ENCODE results near the gene SLC24A3.
"Not testable (repeated sequence)": the region's sequence is repeated elsewhere in the genome, so short reads cannot be mapped to it uniquely, and the experiment has no call there.

SLC24A3 gene

DNA sequence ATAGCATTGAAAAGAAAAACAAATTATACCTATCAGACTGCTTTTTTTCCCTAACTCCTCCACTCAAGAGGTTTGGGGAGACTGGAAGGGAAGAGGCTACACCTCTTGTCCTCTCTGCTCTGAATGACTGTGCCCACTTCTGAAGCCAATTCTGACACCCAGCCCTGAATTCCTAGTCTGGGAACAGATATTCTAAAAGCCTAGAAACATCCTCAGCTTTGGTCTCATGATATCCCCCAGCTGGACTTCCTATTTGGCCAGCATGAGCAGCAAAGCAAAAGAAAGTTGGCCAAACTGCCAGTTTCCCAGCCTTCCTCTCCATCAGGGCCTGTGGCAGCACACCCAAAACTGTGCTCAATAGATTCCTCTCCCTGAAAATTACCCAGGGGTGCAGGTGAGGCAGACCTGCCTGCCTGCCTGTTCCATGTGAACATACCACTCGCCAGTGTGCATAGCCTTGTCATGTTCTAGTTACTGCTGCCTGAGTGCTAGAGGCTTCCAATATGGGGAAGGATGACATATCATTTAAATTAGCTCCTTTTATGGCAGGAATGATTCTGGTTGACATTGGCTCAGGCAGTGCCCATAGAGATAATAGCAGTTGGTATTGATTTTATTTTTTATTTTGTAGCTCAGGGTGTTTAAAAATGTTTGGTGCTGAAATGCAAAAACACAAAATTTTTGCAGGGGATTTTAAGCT lies 393.5 kb downstream of the SLC24A3 start:
- DNase-seq: no peak

DNA sequence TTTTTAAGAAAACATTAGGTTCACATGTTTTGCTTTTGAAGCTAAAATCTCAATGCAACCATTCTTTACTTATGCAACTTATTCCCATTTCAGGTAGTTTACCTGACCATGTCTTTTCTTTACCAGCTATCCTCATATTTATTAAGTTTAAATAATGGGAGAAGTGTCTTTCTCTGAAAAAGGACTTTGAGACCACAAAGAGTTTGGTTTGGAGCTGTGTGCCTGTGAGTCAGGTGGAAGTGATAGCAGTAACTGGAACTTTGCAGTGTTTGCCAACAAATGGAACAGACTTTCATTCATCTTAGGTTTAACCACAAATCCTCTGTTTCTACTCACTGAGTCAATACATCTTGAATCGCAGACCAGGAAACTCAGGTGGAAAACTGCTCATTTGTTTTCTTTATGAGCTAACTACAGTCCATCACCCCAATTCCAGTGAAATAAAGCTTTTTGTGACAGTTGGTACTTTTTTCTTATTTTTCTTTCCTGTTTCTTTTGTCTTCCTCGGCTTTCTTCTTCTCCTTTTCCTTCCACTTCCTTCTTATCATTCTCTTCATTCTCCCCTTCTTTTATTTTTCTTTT lies 397.3 kb downstream of the SLC24A3 start:
- no peak for DNase-seq

DNA sequence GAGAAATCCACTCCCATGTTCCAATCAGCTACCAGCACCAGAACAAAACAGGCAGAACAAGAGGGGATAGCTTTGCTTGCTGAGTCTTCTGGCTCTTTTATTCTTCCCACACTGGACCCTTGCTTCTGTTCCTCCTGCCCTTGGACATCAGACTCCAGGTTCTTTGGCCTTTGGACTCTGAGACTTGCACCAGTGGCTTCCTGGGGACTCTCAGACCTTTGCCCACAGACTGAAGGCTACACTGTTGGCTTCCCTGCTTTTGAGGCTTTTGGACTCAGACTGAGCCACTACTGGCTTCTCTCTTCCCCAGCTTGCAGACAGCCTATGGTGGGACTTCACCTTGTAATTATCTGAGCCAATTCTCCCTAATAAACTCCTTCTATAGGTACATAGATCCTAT lies 403.2 kb downstream of the SLC24A3 start:
- no peak for DNase-seq

DNA sequence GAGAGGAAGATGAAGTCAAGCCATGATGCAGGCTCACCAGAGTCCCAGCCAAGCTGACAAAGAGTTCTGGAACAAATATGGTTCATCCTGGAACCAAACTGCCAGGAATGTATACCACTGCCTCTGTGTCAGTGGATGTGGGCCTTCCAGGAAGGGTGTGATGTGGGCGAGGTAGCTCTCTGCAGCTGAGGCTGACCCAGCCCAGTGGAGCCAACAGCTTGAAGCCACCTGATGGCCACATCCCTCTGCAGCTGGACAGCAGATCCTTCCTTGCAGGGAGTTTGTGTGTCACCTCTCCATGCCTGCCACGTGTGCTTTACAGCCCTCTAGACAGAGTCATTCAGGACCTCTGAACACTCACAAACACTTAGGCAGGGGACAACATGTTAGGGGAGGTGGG lies 403.6 kb downstream of the SLC24A3 start:
- DNase-seq: no peak

DNA sequence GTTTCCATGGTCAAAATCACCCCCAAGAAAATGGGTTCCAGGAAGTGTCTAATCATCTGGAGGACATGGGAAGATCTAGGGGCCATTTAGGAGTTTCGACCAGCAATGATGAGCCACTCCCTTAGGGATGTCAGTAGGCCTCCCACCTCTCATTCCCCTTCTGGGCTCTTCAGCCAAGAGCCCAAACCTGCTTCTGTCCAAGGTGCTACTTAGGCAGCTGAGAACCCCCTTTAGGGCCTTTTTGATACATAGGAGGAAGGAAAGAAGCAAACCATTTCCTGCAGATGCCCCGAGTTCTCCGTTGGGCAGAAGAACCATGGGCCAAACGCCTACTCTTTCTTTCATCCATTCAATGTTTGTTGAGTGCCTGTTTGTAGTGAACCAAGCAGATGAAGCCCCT lies 404.2 kb downstream of the SLC24A3 start:
- DNase-seq: no peak

DNA sequence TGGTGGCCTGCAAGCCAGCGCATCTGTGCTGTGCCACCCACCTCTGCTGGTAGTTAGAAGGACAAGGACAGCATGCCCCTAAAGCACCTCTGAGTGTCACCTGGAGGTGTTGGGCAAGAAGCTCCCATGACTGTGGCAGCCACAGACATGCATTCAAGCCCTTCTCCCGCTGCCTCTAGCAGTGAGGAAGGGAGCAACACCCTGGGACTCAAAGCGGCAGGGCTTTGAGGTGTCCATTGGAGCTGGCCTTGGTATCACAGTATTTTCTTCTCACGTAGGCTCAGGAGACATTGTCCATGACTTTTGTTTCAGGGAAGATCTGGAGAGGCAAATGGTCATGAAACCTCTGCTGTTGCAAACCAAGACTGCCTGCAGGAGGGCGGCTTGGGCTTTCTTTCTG lies 404.8 kb downstream of the SLC24A3 start:
- DNase-seq: no peak

DNA sequence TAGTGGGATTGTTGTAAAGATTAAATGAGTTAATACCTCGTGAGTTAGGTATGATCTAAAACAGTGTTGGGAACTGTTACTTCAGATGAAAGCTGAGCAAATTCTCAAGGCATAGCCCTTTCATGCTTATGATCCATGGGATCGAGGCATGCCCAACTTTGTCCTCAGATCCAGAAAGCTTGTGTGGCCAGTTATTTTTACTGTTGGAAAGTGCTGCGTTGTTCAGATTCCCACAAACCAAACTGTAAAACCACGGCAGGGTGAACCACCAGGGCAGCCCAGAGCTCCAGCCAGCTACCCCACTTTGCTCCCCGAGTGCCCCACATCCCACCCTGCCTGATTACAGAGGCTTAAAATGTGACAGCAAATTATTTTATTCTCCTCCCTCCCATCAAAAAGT lies 406.3 kb downstream of the SLC24A3 start:
- no peak for DNase-seq

DNA sequence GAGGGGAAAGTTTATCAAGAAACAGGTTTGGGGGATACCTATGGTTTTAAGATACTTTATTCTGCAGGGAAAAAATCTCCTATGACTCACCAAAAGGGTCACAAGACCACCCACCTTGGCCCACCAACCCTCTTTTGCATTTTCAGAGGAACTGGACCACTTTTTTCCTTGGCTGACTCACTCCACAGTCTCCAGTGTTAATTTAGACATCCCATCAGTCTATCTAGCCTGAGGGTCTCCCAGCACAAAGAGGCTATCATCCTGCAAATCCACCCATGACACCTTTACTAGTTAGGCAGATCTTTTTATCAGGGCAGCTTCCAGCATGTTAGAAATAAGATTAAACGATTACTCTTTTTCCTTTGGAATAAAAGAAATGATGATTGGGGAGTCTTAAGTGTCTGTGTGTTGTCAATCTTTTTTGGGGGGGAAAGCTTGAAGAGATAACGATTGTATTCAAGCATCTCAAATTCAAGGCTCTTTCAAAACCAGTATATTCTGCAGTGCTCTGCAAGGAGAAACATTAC lies 407.5 kb downstream of the SLC24A3 start:
- no peak for DNase-seq

DNA sequence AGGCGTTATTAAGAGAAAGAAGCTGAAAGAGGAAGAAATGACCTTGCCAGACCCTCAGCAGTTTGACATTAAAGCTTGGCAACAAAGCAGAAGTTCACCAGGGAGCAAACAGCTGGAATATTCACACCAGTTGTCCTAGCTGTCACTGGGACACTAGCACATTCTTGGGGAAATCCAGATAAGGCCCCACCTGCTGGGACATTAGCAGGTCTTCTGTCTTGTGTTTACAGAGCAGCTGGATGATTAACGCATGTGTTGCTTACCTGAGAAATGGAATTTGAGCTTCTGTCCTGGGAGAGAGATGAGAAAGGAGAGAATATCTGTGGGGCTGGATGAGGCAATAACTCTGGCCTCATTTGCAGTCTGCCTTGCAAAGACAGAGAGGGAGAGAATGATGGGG lies 408.0 kb downstream of the SLC24A3 start:
- DNase-seq: peak; percentile 36

DNA sequence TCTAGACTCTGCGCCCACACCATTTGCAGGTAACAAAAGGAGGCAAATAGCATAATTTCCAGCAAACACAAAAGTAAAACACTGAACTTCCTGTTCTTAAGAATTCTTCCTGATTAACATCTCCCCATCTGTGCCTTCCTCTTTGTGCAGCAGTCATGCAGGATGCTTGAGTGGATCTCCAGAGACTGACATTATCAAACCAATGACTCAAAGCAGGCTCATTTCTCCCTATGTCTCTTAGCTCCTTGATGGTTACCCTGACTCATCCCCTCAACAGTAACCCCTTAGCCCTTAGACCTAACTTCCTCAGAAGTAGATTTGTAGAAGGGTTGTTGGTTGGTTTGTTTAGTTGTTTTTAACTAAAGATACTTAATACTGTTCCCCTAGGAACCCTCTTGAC lies 408.6 kb downstream of the SLC24A3 start:
- DNase-seq: no peak

DNA sequence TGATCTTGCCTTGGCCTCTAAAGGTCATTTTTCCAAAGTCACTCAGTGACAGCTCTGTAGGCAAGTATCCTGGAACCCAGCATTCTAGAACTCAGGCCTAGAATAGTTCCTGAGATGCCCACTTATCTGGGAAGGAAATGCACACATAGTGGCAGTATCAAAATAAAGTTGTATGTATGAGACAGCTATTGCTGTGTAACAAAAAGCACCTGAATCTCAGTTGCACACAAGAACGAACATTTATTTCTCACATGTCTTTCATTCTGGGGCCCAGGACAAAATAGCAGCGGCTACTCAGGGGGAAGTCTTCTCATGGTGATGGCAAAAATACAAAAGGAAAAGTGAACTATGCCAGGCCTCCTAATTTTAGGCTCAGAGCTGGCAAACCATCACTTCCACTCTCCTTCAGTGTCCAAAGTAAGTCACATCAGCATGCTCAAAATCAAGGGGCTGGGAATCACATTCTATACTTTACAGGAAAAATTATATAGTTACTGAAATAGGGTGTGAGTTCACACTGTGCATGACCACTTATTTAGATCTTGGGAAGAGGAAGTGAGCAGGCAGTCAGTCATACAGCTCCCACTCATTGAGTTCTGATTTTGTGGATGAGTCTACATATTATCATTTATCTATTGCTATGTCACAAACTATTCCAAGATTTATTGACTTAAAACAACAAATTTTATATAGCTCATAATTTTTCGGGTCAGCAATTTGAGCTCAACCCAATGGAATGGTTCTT lies 412.0 kb downstream of the SLC24A3 start:
- no peak for DNase-seq

DNA sequence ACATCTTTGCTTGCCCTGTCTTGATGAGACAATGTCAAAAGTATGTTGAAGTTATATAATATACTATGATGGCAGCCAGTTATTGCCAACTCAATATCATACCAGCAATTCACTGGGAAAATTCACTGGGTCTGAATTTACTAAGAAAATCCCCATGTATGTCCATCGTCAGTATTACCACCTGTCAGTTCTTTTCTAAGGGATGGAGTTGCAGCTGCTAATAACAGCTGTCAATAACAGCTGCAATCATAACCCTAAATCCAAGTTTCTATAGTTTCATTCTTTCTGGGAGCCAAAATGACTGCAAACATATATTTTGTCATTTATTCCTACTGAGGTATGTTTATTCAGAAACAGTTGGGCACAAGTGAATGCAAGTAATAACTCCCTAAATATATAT lies 413.0 kb downstream of the SLC24A3 start:
- peak; percentile 15 for DNase-seq

DNA sequence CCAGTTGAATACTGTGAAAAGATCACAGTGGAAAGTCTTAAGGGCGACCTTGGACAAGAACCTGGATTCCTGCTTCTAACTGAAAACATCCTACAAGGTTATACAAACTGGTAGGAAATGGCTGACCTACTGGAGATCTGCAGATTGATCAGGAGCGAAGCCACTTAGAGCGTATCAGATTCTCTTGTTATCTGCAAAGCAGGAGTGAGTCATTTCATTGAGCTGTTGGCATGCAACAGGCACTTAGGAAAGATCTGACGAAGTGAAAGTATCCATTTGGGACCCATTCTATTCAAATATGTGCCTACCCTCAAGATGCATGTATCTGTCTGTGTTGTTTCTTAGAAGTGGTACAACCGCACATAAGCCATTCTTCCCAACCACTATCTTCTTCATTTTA lies 414.5 kb downstream of the SLC24A3 start:
- no peak for DNase-seq

DNA sequence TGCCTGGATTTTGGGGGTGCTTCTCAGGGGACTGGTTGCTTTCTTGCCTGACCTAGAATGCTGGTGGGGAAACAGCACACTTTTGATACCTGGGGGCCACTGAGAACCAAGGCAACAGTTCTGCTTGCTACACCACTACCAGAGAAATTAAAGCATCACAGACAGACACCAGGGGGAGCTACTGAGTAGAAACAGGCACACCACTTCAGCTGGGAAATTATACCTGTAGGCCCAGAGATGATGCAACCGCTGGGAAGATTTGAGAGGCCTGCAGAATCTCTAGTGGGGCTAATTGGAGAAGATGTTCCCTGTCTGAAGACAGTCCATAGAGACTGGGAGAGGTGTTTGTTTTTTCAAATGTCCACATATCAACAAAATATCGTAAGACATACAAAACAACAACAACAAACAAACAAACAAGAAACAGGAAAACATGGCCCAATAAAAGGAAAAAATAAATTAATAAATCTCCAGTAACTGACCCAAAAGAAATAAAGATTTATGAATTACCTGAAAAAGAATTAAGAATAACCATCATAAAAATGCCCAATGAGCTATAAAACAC lies 416.2 kb downstream of the SLC24A3 start:
- peak; percentile 74 for DNase-seq

DNA sequence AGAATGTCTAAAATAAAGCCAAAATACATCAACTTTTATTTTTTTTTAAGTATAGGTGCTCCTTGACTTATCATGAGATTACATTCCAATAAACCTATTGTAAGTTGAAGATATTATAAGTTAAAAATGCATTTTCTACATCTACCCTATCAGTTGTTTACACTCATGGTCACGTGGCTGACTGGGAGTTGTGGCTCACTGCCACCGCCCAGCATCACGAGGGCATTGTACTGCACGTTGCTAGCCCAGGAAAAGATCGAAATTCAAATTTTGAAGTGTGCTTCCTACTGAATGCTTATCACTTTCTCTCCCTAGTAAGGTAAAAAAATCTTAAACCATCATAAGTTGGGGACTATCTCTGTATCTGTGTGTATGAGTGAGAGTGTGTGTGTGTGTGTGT lies 419.0 kb downstream of the SLC24A3 start:
- no peak for DNase-seq

DNA sequence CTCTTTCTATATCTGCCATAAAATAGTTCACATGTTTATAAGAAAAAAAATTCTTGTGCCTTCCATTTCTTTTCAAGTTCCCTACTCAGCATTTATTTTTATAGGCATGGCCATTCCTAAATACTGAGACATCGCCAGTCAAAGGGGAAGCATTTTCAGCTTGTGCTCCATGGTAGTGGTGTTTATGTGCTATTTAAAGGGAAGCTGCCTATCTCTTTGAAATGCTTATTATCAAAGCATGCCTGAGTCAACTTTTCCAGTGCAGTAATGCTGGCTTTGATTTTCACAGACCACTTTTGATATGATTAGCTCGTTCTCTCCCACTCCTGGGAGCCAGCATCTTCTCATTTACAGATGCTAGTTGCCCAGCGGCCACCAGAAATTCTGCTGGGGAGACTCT lies 421.5 kb downstream of the SLC24A3 start:
- no peak for DNase-seq

DNA sequence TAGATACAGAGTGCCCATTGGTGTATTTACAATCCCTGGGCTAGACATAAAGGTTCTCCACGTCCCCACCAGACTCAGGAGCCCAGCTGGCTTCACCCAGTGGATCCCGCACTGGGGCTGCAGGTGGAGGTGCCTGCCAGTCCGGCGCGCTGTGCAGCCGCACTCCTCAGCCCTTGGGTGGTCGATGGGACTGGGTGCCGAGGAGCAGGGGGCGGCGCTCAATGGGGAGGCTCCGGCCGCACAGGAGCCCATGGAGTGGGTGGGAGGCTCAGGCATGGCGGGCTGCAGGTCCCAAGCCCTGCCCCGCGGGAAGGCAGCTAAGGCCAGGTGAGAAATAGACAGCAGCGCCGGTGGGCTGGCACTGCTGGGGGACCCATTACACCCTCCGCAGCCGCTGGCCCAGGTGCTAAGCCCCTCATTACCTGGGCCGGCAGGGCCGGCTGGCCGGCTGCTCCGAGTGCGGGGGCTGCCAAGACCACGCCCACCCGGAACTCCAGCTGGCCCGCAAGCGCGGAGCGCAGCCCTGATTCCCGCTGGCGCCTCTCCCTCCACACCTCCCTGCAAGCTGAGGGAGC lies 427.1 kb downstream of the SLC24A3 start:
- not testable (repeated sequence) for DNase-seq

DNA sequence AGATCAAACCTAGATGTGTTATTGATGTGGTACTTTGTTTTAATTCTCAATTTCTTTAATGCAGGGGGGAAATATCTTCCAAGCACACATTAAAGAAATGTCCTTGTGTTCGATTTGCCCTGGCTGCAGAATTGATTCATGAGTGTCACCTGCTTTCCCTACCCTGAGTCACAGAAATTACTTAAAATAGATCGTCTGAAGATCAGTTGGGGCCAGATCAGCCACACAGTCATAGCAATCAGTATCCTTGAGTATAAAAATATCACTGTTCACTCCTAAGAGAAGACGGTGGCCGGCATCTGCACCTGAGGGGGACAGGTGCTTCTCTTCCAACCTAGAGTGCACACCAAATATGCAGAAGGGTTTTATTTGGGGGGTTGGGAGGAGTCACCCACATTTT lies 430.4 kb downstream of the SLC24A3 start:
- no peak for DNase-seq

DNA sequence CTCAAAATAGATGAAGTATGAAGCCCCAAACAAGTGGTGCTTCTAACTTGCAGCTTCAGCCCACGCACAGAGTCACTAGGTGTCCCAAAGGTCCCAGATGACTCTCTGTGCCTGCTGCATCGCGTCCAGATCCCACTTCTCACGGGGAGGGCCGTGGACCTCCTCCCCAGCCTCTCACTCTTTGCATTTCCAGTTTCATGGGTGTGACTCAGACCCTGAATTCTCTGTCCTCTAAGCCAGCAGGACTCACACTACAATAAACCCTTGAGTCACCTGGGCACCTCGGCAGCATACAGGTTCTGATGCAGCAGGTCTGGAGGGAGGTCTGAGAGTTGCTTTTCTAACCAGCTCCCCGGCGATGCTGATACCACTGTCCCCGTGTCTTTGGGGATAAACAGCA lies 431.6 kb downstream of the SLC24A3 start:
- DNase-seq: no peak

DNA sequence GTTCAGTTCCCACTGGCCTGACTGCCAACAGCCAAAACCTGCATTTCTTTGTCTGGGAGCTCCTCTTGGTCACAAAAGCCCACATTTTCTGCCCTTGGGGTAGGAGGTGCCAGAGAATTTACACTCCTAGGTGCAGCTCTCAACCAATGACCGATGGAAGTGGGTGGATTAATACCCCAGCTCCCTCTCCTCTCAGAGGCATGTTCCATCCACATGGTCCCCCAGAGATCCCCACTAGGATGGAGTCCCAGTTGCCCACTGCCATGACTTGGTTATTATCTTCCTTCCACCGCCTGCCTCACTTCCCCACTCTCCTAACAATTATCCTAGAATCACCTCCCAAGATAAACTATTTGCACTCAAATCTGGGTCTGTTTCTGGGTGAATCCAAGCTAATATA lies 434.5 kb downstream of the SLC24A3 start:
- DNase-seq: no peak

DNA sequence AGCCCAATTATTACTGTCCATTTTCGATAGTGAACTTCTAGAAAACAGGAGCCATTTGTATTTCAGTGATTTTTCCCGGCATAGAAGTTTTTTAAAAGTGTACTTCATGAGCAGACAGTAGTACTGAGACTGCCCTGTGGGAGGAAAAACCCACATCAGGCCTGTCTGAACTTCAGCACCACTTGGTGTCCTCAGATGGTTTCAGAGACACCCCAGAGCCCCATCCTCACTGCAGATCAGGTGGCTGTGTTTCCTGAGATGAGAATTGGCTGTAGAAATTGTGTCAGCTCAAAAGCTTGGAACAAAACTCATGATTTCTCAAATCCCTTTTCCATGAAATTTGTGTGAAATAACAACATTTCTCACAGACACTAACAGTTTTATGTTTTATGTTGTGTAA lies 435.6 kb downstream of the SLC24A3 start:
- no peak for DNase-seq

DNA sequence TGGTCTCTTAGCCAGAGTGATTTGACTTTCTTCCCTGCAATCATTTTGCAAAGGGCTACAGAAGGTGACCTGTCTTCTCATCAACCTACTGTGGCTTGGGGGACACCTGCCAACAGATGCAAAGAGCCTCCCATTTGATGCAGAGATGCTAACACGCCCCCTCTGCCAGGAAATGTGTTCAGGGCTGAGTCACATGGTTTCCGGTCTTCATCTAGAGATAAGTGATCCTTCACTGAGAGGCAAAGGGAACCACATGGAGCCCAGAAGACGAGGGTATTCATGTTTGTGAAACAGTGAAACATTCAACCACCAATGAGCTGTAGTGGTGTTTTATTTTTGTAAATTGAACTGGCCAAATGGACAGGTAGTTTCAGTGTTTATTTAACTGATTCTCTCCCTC lies 436.6 kb downstream of the SLC24A3 start:
- DNase-seq: no peak

DNA sequence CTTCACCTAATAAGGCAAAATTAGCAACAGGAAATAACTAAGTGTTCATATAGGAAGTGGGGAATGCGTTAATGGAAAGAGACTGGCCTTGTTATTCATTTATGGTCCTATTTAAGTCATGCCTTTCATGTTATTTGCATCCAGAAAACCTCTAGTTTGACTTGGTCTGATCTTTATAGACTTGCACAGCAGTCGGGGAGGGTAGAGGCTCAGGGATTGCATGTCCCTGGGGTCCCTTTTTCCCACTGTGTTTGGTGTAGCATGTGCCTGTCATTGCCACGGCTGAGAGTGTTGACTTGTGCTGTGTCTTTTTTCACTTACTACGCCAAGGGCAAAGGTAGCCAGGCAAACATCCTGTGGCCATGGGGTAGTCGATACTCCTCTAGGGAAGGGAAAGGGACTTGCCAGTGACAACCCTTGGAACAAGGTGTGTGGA lies 440.2 kb downstream of the SLC24A3 start:
- DNase-seq: no peak

All from eye (tissue), 1 donor.